HG02884 (cell line): ENCODE data around the gene FAM217B.

Source experiments
- ATAC-seq: cut with Tn5 transposase; IDR thresholded peaks from one replicate; pipeline ENCODE4 v1.9.1; 2021; ENCODE audit warnings: mild to moderate bottlenecking, moderate library complexity; ENCODE audit not compliant: unreplicated experiment

Gene FAM217B

GRCh38 chr20:59972037-59972801 is 32.0 kb downstream of the FAM217B start:
- ATAC-seq, result no peak

GRCh38 chr20:59976156-59976782 is 36.1 kb downstream of the FAM217B start:
- no peak for ATAC-seq

GRCh38 chr20:59977086-59977485 is 36.9 kb downstream of the FAM217B start:
- ATAC-seq, result no peak

- no peak for ATAC-seq
These were observed 42.9 kb downstream of the FAM217B start for GRCh38 chr20:59983076-59983475.

GRCh38 chr20:59984541-59984940 is 44.4 kb downstream of the FAM217B start:
- ATAC-seq, result no peak

GRCh38 chr20:59985164-59985563 is 45.0 kb downstream of the FAM217B start:
- no peak for ATAC-seq

- ATAC-seq, result no peak
These were observed 45.7 kb downstream of the FAM217B start for GRCh38 chr20:59985864-59986263.

- no peak for ATAC-seq
These were observed 46.9 kb downstream of the FAM217B start for GRCh38 chr20:59987135-59987534.

- ATAC-seq, result no peak
These were observed 48.0 kb downstream of the FAM217B start for GRCh38 chr20:59988141-59988540.

GRCh38 chr20:59992526-59993084 is 52.4 kb downstream of the FAM217B start:
- no peak for ATAC-seq

GRCh38 chr20:59993736-59994430 is 53.7 kb downstream of the FAM217B start:
- no peak for ATAC-seq

- ATAC-seq, result no peak
These were observed 54.5 kb downstream of the FAM217B start for GRCh38 chr20:59994697-59995122.

- no peak for ATAC-seq
These were observed 55.9 kb downstream of the FAM217B start for GRCh38 chr20:59996108-59996507.

- no peak for ATAC-seq
These were observed 57.7 kb downstream of the FAM217B start for GRCh38 chr20:59997896-59998295.
